B cell (primary cell): Measurements from ENCODE around the gene HECTD1. TPM values are rescaled to one million over a fixed set of nuclear protein-coding genes. Genes with fewer than 3 reads are reported as not detected.

ENCODE experiments used
- ATAC-seq: fragments of 200-7000 bp; cut with Tn5 transposase; one replicate; pipeline ENCODE4 v1.10.0; 2021; ENCODE audit warnings: low read depth, mild to moderate bottlenecking, moderate number of reproducible peaks, moderate library complexity
- CTCF ChIA-PET: fragments of 350-600 bp; sonication (Branson Sonifier 250); formaldehyde crosslinking; loops from one replicate; lab custom pipeline; 2021; ENCODE audit warnings: antibody characterized with exemption, inconsistent platforms; lab: Charles Lee
- POLR2A ChIA-PET: fragments of 350-600 bp; sonication (Branson Sonifier 250); formaldehyde crosslinking; loops from one replicate; lab custom pipeline; 2021; ENCODE audit warnings: antibody characterized with exemption; lab: Charles Lee
- DNase-seq: peaks from one replicate; pipeline ENCODE4 v3.0.0; 2013
- H2AFZ ChIP-seq: 2 replicates; pipeline ENCODE4 v1.6.1; 2012; ENCODE audit warnings: mild to moderate bottlenecking, low read depth, low read length; ENCODE audit not compliant: insufficient read depth, poor library complexity, severe bottlenecking
- H3K27ac ChIP-seq, 2 donors: 1 replicate in 1 of 2; 2 replicates in 1 of 2; pipeline ENCODE4 v1.5.1; 2012 to 2013; ENCODE audit warnings: low read length in 2 of 2, mild to moderate bottlenecking in 2 of 2, moderate library complexity in 1 of 2
- H3K27me3 ChIP-seq, 4 experiments: fragments of 200-600 bp in 1 of 4; sonication (generic) in 1 of 4; replicated peaks in 1 of 4; 1 replicate in 2 of 4; 2 replicates in 2 of 4; pipeline versions ENCODE4 v1.6.1 to v1.7.0; 2013 to 2016; ENCODE audit warnings: low read length in 3 of 4, mild to moderate bottlenecking in 2 of 4, mixed read lengths in 1 of 4, moderate library complexity in 1 of 4; ENCODE audit not compliant: insufficient read depth in 4 of 4, control insufficient read depth in 3 of 4; ENCODE audit errors: control extremely low read depth in 1 of 4
- H3K36me3 ChIP-seq, 2 experiments: replicated peaks in 1 of 2; 1 replicate in 1 of 2; 2 replicates in 1 of 2; pipeline versions ENCODE4 v1.6.1 to v1.7.1; 2013; ENCODE audit warnings: low read length in 1 of 2; ENCODE audit not compliant: insufficient read depth in 2 of 2, control insufficient read depth in 1 of 2; ENCODE audit errors: control extremely low read depth in 1 of 2, extremely low read depth in 1 of 2
- H3K4me1 ChIP-seq, 2 donors: fragments of 200-600 bp in 1 of 2; sonication (generic) in 1 of 2; 1 replicate in 1 of 2; 2 replicates in 1 of 2; pipeline versions ENCODE4 v1.5.1 to v1.6.1; 2013 to 2017; ENCODE audit warnings: low read length in 2 of 2; ENCODE audit not compliant: control insufficient read depth in 2 of 2, insufficient read depth in 2 of 2
- H3K4me2 ChIP-seq: replicated peaks from 2 replicates; pipeline ENCODE3; 2012; ENCODE audit warnings: mild to moderate bottlenecking, low read depth, low read length; ENCODE audit not compliant: poor library complexity, severe bottlenecking
- H3K4me3 ChIP-seq, 5 experiments: fragments of 200-600 bp in 1 of 5; sonication (generic) in 1 of 5; 1 replicate in 3 of 5; 2 replicates in 2 of 5; pipeline versions ENCODE4 v1.5.1 to v1.7.0; 2011 to 2016; ENCODE audit warnings: low read length in 4 of 5, mild to moderate bottlenecking in 4 of 5, low read depth in 2 of 5, control low read depth in 1 of 5, moderate library complexity in 1 of 5; ENCODE audit not compliant: insufficient read depth in 1 of 5; ENCODE audit errors: control extremely low read depth in 1 of 5, extremely low read depth in 1 of 5
- H3K79me2 ChIP-seq: fragments of 200-600 bp; sonication (generic); one replicate; pipeline ENCODE4 v1.6.0; 2016; ENCODE audit warnings: low read length; ENCODE audit not compliant: control insufficient read depth, insufficient read depth
- H3K9ac ChIP-seq: fragments of 200-600 bp; sonication (generic); 2 replicates; pipeline ENCODE4 v1.6.1; 2017; ENCODE audit warnings: mild to moderate bottlenecking, low read length, moderate library complexity
- H3K9me3 ChIP-seq, 3 donors: one replicate each; pipeline versions ENCODE4 v1.6.1 to v1.7.1; 2013; ENCODE audit warnings: low read length in 2 of 3; ENCODE audit not compliant: control insufficient read depth in 2 of 3, insufficient read depth in 1 of 3; ENCODE audit errors: control extremely low read depth in 1 of 3
- H4K20me1 ChIP-seq: 2 replicates; pipeline ENCODE4 v1.6.0; 2012; ENCODE audit warnings: mild to moderate bottlenecking, low read length; ENCODE audit not compliant: insufficient read depth, control insufficient read depth, poor library complexity, severe bottlenecking
- H3K27ac Mint-ChIP-seq: one replicate; pipeline ENCODE4 v1.8.0; 2021; ENCODE audit warnings: mixed read lengths
- H3K27me3 Mint-ChIP-seq: one replicate; pipeline ENCODE4 v1.8.0; 2021; ENCODE audit warnings: mixed read lengths
- H3K4me1 Mint-ChIP-seq: one replicate; pipeline ENCODE4 v1.8.0; 2021; ENCODE audit warnings: mixed read lengths
- H3K4me3 Mint-ChIP-seq: one replicate; pipeline ENCODE4 v1.8.0; 2021; ENCODE audit warnings: mixed read lengths
- H3K9me3 Mint-ChIP-seq: one replicate; pipeline ENCODE4 v1.8.0; 2022; ENCODE audit warnings: mixed read lengths; ENCODE audit not compliant: insufficient read depth
- CTCF ChIP-seq: fragments of 200-600 bp; IDR thresholded peaks from one replicate; pipeline ENCODE4 v1.8.0; 2022; ENCODE audit warnings: antibody characterized with exemption, mild to moderate bottlenecking
- EZH2 ChIP-seq: IDR thresholded peaks from 2 replicates; pipeline ENCODE4 v1.6.1; 2012; ENCODE audit warnings: borderline replicate concordance, low read depth, mild to moderate bottlenecking, moderate library complexity, low read length; ENCODE audit not compliant: insufficient read depth, poor library complexity, severe bottlenecking
- WGBS: methylation state at CpG from one replicate; pipeline ENCODE4 v1.1.5; 2013; ENCODE audit warnings: missing lambda C conversion rate; ENCODE audit not compliant: insufficient coverage; 5-methylcytosine and 5-hydroxymethylcytosine counted together
- intact Hi-C: fragments of 100-400 bp; cut with micrococcal nuclease; formaldehyde crosslinking; loops from one replicate; pipeline ENCODE4 v1.10.0; 2022
- polyA plus RNA-seq: library from polyadenylated mRNA; depleted of rRNA; stranded (reverse); fragments of >200 nt; gene quantifications from 2 replicates; pipeline ENCODE4 v1.2.3, GENCODE V29; 2012
- total RNA-seq, 2 donors: library from RNA; stranded (reverse); fragments of 120-200 nt in 1 of 2; gene quantifications; 1 replicate in 1 of 2; 2 replicates in 1 of 2; pipeline versions ENCODE4 v1.2.3 to v1.2.4, GENCODE V29; 2013 to 2022

HECTD1 gene
- total and polyA plus RNA-seq, 2 donors (not counting 1 experiment from before 2014, with no cell fraction given) = 63.1 to 184 TPM

- Histone ChIP-seq H3K79me2 (peaks cover 14% of the 10 kb centered on the region), H3K36me3 (peaks cover 19 to 89% of the 10 kb centered on the region in 2 experiments), H3K27ac (no peak overlapping the region), H3K27me3 (no peaks in the 10 kb centered on the region), H3K4me1 (no peaks in the 10 kb centered on the region), H2AFZ (no peak overlapping the region), H3K4me3 (no peak overlapping the region), H3K4me2 (no peak overlapping the region), H4K20me1 (peaks cover 7% of the 10 kb centered on the region), H3K9ac (no peak overlapping the region), H3K9me3 (no peaks in the 10 kb centered on the region)
- ChIA-PET POLR2A (no interaction called here), CTCF (no interaction called here)
- H3K27me3 Mint-ChIP-seq = no peaks in the 10 kb centered on the region
- H3K4me1 Mint-ChIP-seq = no peaks in the 10 kb centered on the region
- no peak overlapping the region for H3K4me3 Mint-ChIP-seq
- intact Hi-C loops = loop anchor here (10.0 kb wide), 1 partner anchor 55 kb away; no protein-coding TSS in a partner anchor
- no peak for TF ChIP-seq EZH2
- no peak for TF ChIP-seq CTCF
- H3K9me3 Mint-ChIP-seq = no peaks in the 10 kb centered on the region
- 91% methylated on average over 3 of the region's 5 CpGs for WGBS
- no peak for ATAC-seq
- H3K27ac Mint-ChIP-seq = no peak overlapping the region
- DNase-seq = no peak
Measured at GRCh38 chr14:31169877-31170276, 37.7 kb downstream of the HECTD1 start.

DNA sequence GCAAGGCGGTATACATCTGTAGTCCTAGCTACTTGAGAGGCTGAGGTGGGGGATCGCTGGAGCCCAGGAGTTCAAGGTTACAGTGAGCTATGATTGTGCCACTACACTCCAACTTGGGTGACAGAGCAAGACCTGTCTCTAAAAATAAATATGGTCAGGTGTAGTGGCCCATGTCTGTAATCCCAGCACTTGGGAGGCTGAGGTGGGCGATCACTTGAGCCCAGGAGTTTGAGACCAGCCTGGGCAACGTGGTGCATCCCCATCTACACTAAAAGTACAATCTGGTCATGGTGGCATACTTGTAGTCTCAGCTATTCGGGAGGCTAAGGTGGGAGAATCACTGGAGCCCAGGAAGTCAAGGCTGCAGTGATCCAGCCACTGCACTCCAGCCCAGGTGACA is 40.6 kb downstream of the HECTD1 start:
- H3K27me3 ChIP-seq = no peaks in the 10 kb centered on the region
- peaks cover 11 to 82% of the 10 kb centered on the region in 2 experiments for H3K36me3 ChIP-seq
- H3K27me3 Mint-ChIP-seq = no peaks in the 10 kb centered on the region
- no peak for DNase-seq
- no peak overlapping the region for H3K9ac ChIP-seq
- no peak overlapping the region for H3K4me3 ChIP-seq
- TF ChIP-seq CTCF (no peak), EZH2 (no peak)
- H2AFZ ChIP-seq = no peak overlapping the region
- no peaks in the 10 kb centered on the region for H3K9me3 Mint-ChIP-seq
- ATAC-seq = no peak
- H3K4me3 Mint-ChIP-seq = no peak overlapping the region
- no peaks in the 10 kb centered on the region for H3K9me3 ChIP-seq
- ChIA-PET POLR2A (no interaction called here), CTCF (no interaction called here)
- H3K4me2 ChIP-seq = no peak overlapping the region
- intact Hi-C loops = loop anchor here (10.0 kb wide), 1 partner anchor 52 kb away; no protein-coding TSS in a partner anchor
- H3K4me1 Mint-ChIP-seq = no peaks in the 10 kb centered on the region
- H3K27ac ChIP-seq = no peak overlapping the region
- H3K79me2 ChIP-seq = peaks cover 14% of the 10 kb centered on the region
- H4K20me1 ChIP-seq = no peaks in the 10 kb centered on the region
- H3K27ac Mint-ChIP-seq = no peak overlapping the region
- H3K4me1 ChIP-seq = no peaks in the 10 kb centered on the region
- WGBS = 100% methylated on average over 2 of the region's 5 CpGs
